Stimulated activated naive B cell treated with anti-CD40 and anti-IgM and Interleukin-4, amounts not matched to agents 10 μg/mL and 1 μg/mL and 100 μg/mL, for 72 hours (primary cell): ENCODE measurements around the gene BMPR1A.

Experiments
- ATAC-seq, 2 donors: fragments of 150-1000 bp; cut with Tn5 transposase; replicated peaks; 2 replicates each; pipeline ENCODE4 v1.10.0; 2021; ENCODE audit warnings: moderate library complexity in 1 of 2
- DNase-seq: peaks from one replicate; pipeline ENCODE4 v3.0.0; 2021
- H3K27ac Mint-ChIP-seq: one replicate; pipeline ENCODE4 v1.8.0; 2022; ENCODE audit warnings: mild to moderate bottlenecking, mixed read lengths
- H3K27me3 Mint-ChIP-seq, 2 donors: one replicate each; pipeline ENCODE4 v1.8.0; 2022; ENCODE audit warnings: mixed read lengths in 2 of 2
- H3K36me3 Mint-ChIP-seq, 2 donors: one replicate each; pipeline ENCODE4 v1.8.0; 2022; ENCODE audit warnings: mixed read lengths in 2 of 2, mild to moderate bottlenecking in 1 of 2
- H3K4me1 Mint-ChIP-seq, 2 donors: one replicate each; pipeline ENCODE4 v1.8.0; 2022; ENCODE audit warnings: mixed read lengths in 2 of 2, mild to moderate bottlenecking in 1 of 2
- H3K4me3 Mint-ChIP-seq, 2 donors: one replicate each; pipeline ENCODE4 v1.8.0; 2022; ENCODE audit warnings: mild to moderate bottlenecking in 2 of 2, mixed read lengths in 2 of 2, moderate library complexity in 1 of 2
- H3K9me3 Mint-ChIP-seq, 2 donors: one replicate each; pipeline ENCODE4 v1.8.0; 2022; ENCODE audit warnings: mixed read lengths in 2 of 2, mild to moderate bottlenecking in 1 of 2

The BMPR1A gene

GRCh38 chr10:86756511-86757112 lies at the start of gene BMPR1A:
TSS of gene BMPR1A (plus strand) at chr10:86756619. CDS start at chr10:86876019, 119,400 bp downstream.
- Mint-ChIP-seq H3K36me3 (no peaks in the 10 kb centered on the region), H3K27me3 (peaks cover 42 to 60% of the 10 kb centered on the region in 2 donors), H3K9me3 (no peaks in the 10 kb centered on the region), H3K4me3 (peak within 1 kb of the TSS; percentile 87 to 91), H3K4me1 (peaks cover 26 to 35% of the 10 kb centered on the region in 2 donors), H3K27ac (peak within 1 kb of the TSS; percentile 89)
- ATAC-seq (peak; percentile 61 to 64), DNase-seq (no peak)

- Mint-ChIP-seq H3K4me1 (peaks cover 8 to 9% of the 10 kb centered on the region in 2 donors), H3K4me3 (no peak overlapping the region), H3K9me3 (peaks cover 0 to 1% of the 10 kb centered on the region in 2 donors), H3K36me3 (peaks cover 0 to 2% of the 10 kb centered on the region in 2 donors), H3K27ac (peak overlapping the region; percentile 10), H3K27me3 (peaks cover 0 to 4% of the 10 kb centered on the region in 2 donors)
- ATAC-seq (no peak), DNase-seq (no peak)
These were observed 49.4 kb upstream of the BMPR1A start for GRCh38 chr10:86706977-86707376.

DNA sequence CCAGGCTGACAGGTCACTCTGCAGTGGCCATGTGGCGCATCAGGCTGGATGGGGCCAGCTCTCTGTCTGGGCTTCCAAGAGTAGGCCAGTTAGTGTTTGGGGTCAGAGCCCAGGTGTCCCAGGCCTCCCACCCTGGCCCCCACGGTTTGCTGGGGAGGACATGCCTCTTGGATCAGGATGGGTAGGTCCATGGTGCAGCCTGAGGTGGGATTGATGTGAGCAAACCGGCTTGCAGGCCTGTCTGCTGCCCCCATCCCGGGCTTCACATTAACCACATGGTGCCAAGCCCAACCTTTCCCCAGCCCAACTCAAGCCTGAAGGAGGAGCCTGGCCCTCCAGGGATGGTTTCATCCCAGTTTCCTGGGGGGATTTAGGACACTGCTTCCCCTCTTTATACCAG lies 48.9 kb upstream of the BMPR1A start:
- no peak for DNase-seq
- H3K4me3 Mint-ChIP-seq: no peak overlapping the region
- peaks cover 10 to 14% of the 10 kb centered on the region in 2 donors for H3K4me1 Mint-ChIP-seq
- ATAC-seq: no peak
- H3K36me3 Mint-ChIP-seq: peaks cover 0 to 2% of the 10 kb centered on the region in 2 donors
- H3K27ac Mint-ChIP-seq: no peak overlapping the region
- H3K9me3 Mint-ChIP-seq: peaks cover 0 to 1% of the 10 kb centered on the region in 2 donors
- H3K27me3 Mint-ChIP-seq: no peaks in the 10 kb centered on the region

- ATAC-seq: no peak
- H3K4me3 Mint-ChIP-seq: no peak overlapping the region
These were observed 48.2 kb upstream of the BMPR1A start for GRCh38 chr10:86708068-86708782.

DNA sequence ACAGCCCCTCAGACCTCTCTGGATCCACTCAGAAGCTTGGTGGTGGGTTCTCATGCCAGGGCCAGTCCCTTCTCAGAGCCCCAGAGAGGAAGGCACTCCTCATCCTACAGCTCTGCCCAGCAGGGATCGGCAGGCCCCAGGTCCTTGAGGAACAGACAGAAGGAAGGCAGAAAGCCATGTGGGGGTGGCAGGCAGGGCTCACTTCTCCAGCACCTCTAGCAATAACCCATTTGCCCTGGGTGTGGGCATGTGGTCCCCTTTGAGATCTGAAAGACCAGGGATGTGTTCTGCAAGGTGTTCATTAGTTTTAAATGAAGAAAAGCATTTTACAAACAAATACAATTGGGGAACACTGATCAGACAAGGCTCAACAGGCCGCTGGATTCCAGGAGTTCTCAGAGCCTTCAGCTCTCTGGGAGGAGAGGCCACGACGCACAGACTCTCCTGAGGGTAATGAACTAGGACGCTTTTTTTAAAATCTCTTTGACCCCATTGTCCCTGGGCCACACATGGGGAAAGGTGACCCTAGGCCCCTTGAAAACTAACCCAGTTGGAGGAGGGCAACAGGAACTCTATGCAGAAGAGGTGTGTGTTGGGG lies 47.5 kb upstream of the BMPR1A start:
- Mint-ChIP-seq H3K36me3 (peaks cover 0 to 2% of the 10 kb centered on the region in 2 donors), H3K27ac (peak overlapping the region; percentile 20), H3K27me3 (no peaks in the 10 kb centered on the region), H3K4me3 (no peak overlapping the region), H3K9me3 (peaks cover 0 to 1% of the 10 kb centered on the region in 2 donors), H3K4me1 (peaks cover 10 to 14% of the 10 kb centered on the region in 2 donors)
- DNase-seq: no peak
- ATAC-seq: no peak

More at GRCh38 chr10:86708068-86708782, 48.2 kb upstream of the BMPR1A start:
- Mint-ChIP-seq H3K27me3 (no peaks in the 10 kb centered on the region), H3K27ac (no peak overlapping the region), H3K36me3 (peaks cover 0 to 2% of the 10 kb centered on the region in 2 donors), H3K9me3 (peaks cover 0 to 1% of the 10 kb centered on the region in 2 donors), H3K4me1 (peaks cover 10 to 14% of the 10 kb centered on the region in 2 donors)
- DNase-seq: no peak

GRCh38 chr10:86709396-86710185 lies 46.8 kb upstream of the BMPR1A start:
- ATAC-seq: no peak
- Mint-ChIP-seq H3K27me3 (no peaks in the 10 kb centered on the region), H3K4me3 (peak overlapping the region; percentile 13 to 72), H3K27ac (peak overlapping the region; percentile 88), H3K36me3 (peaks cover 0 to 2% of the 10 kb centered on the region in 2 donors), H3K9me3 (peaks cover 0 to 1% of the 10 kb centered on the region in 2 donors), H3K4me1 (peaks cover 10 to 14% of the 10 kb centered on the region in 2 donors)
- DNase-seq: no peak

GRCh38 chr10:86710987-86711512 lies 45.4 kb upstream of the BMPR1A start:
- Mint-ChIP-seq H3K36me3 (peaks cover 0 to 2% of the 10 kb centered on the region in 2 donors), H3K4me1 (peaks cover 10 to 14% of the 10 kb centered on the region in 2 donors), H3K9me3 (peaks cover 0 to 1% of the 10 kb centered on the region in 2 donors), H3K27me3 (peaks cover 0 to 8% of the 10 kb centered on the region in 2 donors), H3K4me3 (peak overlapping the region; percentile 75 to 84), H3K27ac (peak overlapping the region; percentile 93)
- DNase-seq: peak; percentile 82
- ATAC-seq: peak; percentile 89 to 90

DNA sequence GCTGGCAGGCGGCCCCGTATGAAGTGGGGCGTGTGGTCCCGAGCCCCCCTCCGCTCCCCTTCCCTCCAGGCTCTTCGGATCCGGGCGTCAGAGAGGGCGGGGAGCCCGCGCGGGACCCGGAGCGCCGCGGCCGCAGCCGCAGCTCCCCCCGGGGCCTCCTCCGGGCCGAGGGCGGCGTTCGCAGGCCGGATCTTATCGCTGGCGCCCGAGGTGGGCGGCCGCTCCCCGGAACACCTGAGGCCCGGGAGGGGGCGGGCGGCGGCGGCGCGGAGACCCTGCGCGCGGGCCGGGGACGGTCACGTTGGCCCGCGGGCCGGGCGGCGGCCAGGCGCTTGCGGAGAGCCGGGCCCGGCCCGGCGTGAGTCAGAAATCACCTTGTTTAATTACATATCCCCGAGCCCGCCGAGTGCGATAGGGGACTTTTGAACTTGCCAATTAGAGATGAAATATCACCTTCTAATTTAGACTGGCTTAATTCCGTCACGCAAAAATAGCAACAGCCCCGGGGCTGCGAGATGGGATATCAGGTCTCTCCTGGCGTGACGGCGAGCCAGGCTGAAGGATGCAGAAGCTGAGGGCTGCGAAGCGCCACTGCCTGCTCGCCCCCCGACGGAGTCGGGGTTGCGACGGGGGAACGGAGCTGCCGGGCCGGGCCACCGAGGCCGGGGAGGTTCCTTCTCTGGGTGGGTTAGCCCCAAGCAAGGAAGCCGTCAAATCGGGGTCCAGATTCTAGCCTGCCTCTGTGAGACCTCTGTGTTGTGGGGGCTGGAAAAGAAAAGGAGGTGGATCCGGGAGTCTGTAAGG lies 44.7 kb upstream of the BMPR1A start:
- Mint-ChIP-seq H3K36me3 (peaks cover 0 to 2% of the 10 kb centered on the region in 2 donors), H3K9me3 (peaks cover 0 to 1% of the 10 kb centered on the region in 2 donors), H3K27me3 (peaks cover 0 to 11% of the 10 kb centered on the region in 2 donors), H3K27ac (peak overlapping the region; percentile 91), H3K4me1 (peaks cover 10 to 14% of the 10 kb centered on the region in 2 donors), H3K4me3 (peak overlapping the region; percentile 75 to 85)
- ATAC-seq (peak; percentile 55 to 65), DNase-seq (peak; percentile 37)

DNA sequence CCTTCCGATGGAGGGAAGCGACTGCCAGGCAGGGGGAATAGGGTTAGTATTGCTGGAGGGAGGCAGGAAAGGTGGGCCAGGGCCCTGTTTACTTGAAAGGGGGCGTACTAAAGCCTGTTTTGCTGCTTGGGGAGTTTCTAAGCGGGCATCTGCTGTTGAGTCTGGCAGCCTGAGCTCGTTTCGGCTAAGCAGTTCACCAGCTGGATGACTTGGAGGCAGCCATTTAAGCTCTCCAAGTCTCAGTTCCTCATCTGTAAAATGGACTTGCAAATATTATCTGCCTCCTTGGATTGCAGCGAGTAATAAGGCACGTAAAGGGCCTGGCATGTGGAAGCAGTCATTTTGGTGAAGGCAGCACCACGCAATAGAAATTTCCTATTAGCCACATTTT lies 44.1 kb upstream of the BMPR1A start:
- Mint-ChIP-seq H3K4me1 (peaks cover 10 to 14% of the 10 kb centered on the region in 2 donors), H3K36me3 (peaks cover 0 to 2% of the 10 kb centered on the region in 2 donors), H3K27me3 (peaks cover 0 to 14% of the 10 kb centered on the region in 2 donors), H3K4me3 (peak overlapping the region; percentile 75 to 85), H3K9me3 (peaks cover 0 to 1% of the 10 kb centered on the region in 2 donors), H3K27ac (peak overlapping the region; percentile 91)
- ATAC-seq (peak; percentile 12 to 15), DNase-seq (no peak)

DNA sequence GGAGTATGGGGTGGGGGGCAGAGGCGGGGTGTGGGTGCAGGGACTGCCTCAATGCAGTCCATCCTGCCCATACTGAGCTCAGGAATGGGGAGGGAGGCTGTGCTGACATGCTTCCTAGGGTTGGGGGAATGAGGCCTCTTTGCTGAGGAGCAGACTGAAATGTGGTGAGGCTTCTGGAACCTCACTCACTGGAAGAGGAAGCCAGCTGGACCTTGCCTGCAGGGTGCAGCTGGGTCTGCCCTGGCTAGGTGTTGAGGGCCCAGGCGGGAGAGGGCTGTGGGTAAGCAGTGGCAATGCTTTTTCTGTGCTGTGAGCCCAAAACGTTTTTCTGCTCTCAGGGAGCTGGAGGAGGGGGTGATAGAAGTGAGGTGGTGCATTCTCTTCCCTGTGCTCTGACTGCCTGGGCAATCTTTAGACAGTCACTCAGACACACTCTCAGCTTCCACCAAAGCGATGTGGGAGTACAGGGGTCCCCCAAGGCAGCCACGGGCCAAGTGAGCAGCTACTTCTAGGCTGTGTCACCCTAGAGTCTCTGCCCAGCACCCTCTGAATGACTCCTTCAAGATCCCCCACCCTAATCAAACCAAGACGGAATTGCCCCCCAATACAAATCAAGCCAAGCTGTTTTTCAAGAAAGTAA lies 41.1 kb upstream of the BMPR1A start:
- H3K27me3 Mint-ChIP-seq: peaks cover 4 to 22% of the 10 kb centered on the region in 2 donors
- ATAC-seq (no peak), DNase-seq (no peak)
- no peaks in the 10 kb centered on the region for H3K36me3 Mint-ChIP-seq
- peaks cover 8 to 14% of the 10 kb centered on the region in 2 donors for H3K4me1 Mint-ChIP-seq
- H3K9me3 Mint-ChIP-seq: no peaks in the 10 kb centered on the region
- H3K27ac Mint-ChIP-seq: no peak overlapping the region
- no peak overlapping the region for H3K4me3 Mint-ChIP-seq

DNA sequence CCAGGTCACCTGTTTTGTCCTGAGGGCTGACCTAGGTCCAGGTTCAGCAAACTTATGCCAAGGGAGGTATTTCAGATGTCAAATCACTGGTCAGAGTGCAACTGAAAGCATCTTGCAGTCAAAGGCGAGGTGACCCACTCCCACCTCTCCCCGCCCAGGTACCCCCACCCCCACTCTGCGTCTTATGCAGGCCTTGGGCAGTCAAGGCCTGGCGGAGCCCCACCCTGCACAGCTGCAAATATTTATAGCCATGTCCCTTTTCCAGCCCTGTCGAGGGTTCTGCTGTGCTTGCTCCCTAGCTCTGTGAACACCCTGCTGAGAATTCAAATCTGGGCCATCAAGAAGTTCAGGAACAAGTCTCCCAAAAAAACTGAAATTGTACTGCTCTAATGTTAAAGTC lies 40.6 kb upstream of the BMPR1A start:
- DNase-seq (no peak), ATAC-seq (no peak)
- Mint-ChIP-seq H3K4me1 (peaks cover 4 to 10% of the 10 kb centered on the region in 2 donors), H3K27me3 (peaks cover 4 to 28% of the 10 kb centered on the region in 2 donors), H3K4me3 (no peak overlapping the region), H3K9me3 (no peaks in the 10 kb centered on the region), H3K36me3 (no peaks in the 10 kb centered on the region), H3K27ac (no peak overlapping the region)

DNA sequence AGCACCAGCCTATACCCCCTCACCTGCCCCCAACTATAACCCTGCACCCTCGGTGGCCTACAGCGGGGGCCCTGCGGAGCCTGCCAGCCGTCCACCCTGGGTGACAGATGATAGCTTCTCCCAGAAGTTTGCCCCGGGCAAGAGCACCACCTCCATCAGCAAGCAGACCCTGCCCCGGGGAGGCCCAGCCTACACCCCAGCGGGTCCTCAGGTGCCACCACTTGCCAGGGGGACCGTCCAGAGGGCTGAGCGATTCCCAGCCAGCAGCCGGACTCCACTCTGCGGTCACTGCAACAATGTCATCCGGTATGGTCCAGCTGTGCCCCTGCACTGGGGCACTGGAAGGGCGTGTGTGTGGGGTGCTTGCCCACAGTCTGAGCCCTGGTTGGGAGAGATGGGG lies 40.0 kb upstream of the BMPR1A start:
- no peaks in the 10 kb centered on the region for H3K9me3 Mint-ChIP-seq
- no peak for DNase-seq
- ATAC-seq: no peak
- H3K27me3 Mint-ChIP-seq: peaks cover 8 to 34% of the 10 kb centered on the region in 2 donors
- peaks cover 2 to 7% of the 10 kb centered on the region in 2 donors for H3K4me1 Mint-ChIP-seq
- no peak overlapping the region for H3K4me3 Mint-ChIP-seq
- no peak overlapping the region for H3K27ac Mint-ChIP-seq
- no peaks in the 10 kb centered on the region for H3K36me3 Mint-ChIP-seq

DNA sequence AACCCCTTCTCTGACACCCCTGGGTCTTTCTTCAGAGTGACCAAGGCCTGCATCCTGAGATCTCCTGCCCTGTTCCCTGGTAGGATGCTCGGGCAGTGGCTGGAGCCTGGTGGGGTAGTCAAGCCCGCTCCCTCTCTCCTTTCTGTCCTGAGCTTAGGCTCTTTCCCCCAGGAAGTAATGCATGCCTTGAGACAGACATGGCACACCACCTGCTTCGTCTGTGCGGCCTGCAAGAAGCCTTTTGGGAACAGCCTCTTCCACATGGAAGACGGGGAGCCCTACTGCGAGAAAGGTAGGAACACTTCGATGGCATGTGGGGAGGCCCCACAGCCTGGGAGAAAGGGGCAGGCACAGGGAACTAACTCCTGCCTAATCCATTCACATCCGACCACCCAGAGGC lies 37.9 kb upstream of the BMPR1A start:
- DNase-seq (no peak), ATAC-seq (no peak)
- Mint-ChIP-seq H3K27ac (peak overlapping the region; percentile 22), H3K9me3 (no peaks in the 10 kb centered on the region), H3K4me1 (peaks cover 2 to 5% of the 10 kb centered on the region in 2 donors), H3K36me3 (no peaks in the 10 kb centered on the region), H3K27me3 (peaks cover 13 to 43% of the 10 kb centered on the region in 2 donors), H3K4me3 (no peak overlapping the region)
